ENCODE data around the gene GCNT2. TPM values are rescaled to one million over a fixed set of nuclear protein-coding genes. Genes with fewer than 3 reads are reported as not detected.
"Not testable (repeated sequence)": the region's sequence is repeated elsewhere in the genome, so short reads cannot be mapped to it uniquely, and the experiment has no call there.

Gene GCNT2
- total and polyA plus RNA-seq, 5 experiments from 2014 or later, result 0.85 to 4.6 (median 1.8) TPM

GRCh38 chr6:10589983-10590382 is 68.8 kb downstream of the GCNT2 start:
- H3K36me3 Mint-ChIP-seq, result peaks cover 0 to 9% (median 0%) of the 10 kb centered on the region in 3 donors
- H3K9me3 Mint-ChIP-seq, result peaks cover 0 to 3% (median 0%) of the 10 kb centered on the region in 9 donors
- H3K27me3 Mint-ChIP-seq, result peaks cover 0 to 2% (median 0%) of the 10 kb centered on the region in 5 donors
- POLR2A ChIA-PET, result no interaction called here
- no peak overlapping the region for H3K4me3 Mint-ChIP-seq
- no peak for ATAC-seq
- DNase-seq, result no peak
- H3K4me1 Mint-ChIP-seq, result peaks cover 0 to 7% (median 2%) of the 10 kb centered on the region in 4 donors
- H3K27ac Mint-ChIP-seq, result no peak overlapping the region

- Mint-ChIP-seq H3K4me3 (no peak overlapping the region), H3K27ac (no peak overlapping the region), H3K9me3 (peaks cover 0 to 3% (median 0%) of the 10 kb centered on the region in 9 donors), H3K27me3 (peaks cover 0 to 2% (median 0%) of the 10 kb centered on the region in 5 donors), H3K4me1 (peaks cover 0 to 3% (median 0%) of the 10 kb centered on the region in 4 donors), H3K36me3 (peaks cover 0 to 10% (median 0%) of the 10 kb centered on the region in 3 donors)
- POLR2A ChIA-PET, result no interaction called here
- DNase-seq, result no peak
- ATAC-seq, result no peak
Observed at GRCh38 chr6:10591422-10592160, 70.4 kb downstream of the GCNT2 start.

- POLR2A ChIA-PET, result no interaction called here
- Mint-ChIP-seq H3K9me3 (peaks cover 0 to under 1% (median 0%) of the 10 kb centered on the region in 9 donors), H3K36me3 (peaks cover 0 to 6% (median 0%) of the 10 kb centered on the region in 3 donors), H3K27ac (no peak overlapping the region), H3K4me1 (peaks cover 0 to 9% (median 0%) of the 10 kb centered on the region in 4 donors), H3K27me3 (no peaks in the 10 kb centered on the region), H3K4me3 (no peak overlapping the region)
- DNase-seq (no peak), ATAC-seq (no peak)
Observed at GRCh38 chr6:10595731-10596664, 74.8 kb downstream of the GCNT2 start.

- DNase-seq, result no peak
- peaks cover 0 to 9% (median 0%) of the 10 kb centered on the region in 4 donors for H3K4me1 Mint-ChIP-seq
- H3K36me3 Mint-ChIP-seq, result peaks cover 0 to 6% (median 0%) of the 10 kb centered on the region in 3 donors
- no peak for ATAC-seq
- H3K4me3 Mint-ChIP-seq, result no peak overlapping the region
- H3K9me3 Mint-ChIP-seq, result no peaks in the 10 kb centered on the region
- H3K27me3 Mint-ChIP-seq, result no peaks in the 10 kb centered on the region
- no peak overlapping the region for H3K27ac Mint-ChIP-seq
- POLR2A ChIA-PET, result no interaction called here
Observed at GRCh38 chr6:10597499-10598001, 76.4 kb downstream of the GCNT2 start.

- Mint-ChIP-seq H3K9me3 (no peaks in the 10 kb centered on the region), H3K27ac (no peak overlapping the region), H3K27me3 (no peaks in the 10 kb centered on the region), H3K4me1 (peaks cover 0 to 13% (median 1%) of the 10 kb centered on the region in 4 donors), H3K4me3 (no peak overlapping the region), H3K36me3 (peaks cover 0 to 6% (median 3%) of the 10 kb centered on the region in 3 donors)
- POLR2A ChIA-PET, result no interaction called here
- DNase-seq, result no peak
- no peak for ATAC-seq
Observed at GRCh38 chr6:10598084-10598960, 77.2 kb downstream of the GCNT2 start.

GRCh38 chr6:10599046-10599445 is 77.9 kb downstream of the GCNT2 start:
- no peak overlapping the region for H3K4me3 Mint-ChIP-seq
- H3K36me3 Mint-ChIP-seq, result peaks cover 0 to 6% (median 3%) of the 10 kb centered on the region in 3 donors
- H3K9me3 Mint-ChIP-seq, result no peaks in the 10 kb centered on the region
- H3K4me1 Mint-ChIP-seq, result peaks cover 0 to 13% (median 1%) of the 10 kb centered on the region in 4 donors
- ATAC-seq (no peak), DNase-seq (no peak)
- POLR2A ChIA-PET, result no interaction called here
- peak overlapping the region in 3 of 10 donors; percentile 1 to 63 (median 20) for H3K27ac Mint-ChIP-seq
- no peaks in the 10 kb centered on the region for H3K27me3 Mint-ChIP-seq

GRCh38 chr6:10600681-10601080 is 79.5 kb downstream of the GCNT2 start:
- POLR2A ChIA-PET, H3K27ac Mint-ChIP-seq, ATAC-seq, H3K4me3 Mint-ChIP-seq, H3K36me3 Mint-ChIP-seq, DNase-seq, H3K27me3 Mint-ChIP-seq, H3K9me3 Mint-ChIP-seq: not testable (repeated sequence)
- peaks cover 0 to 12% (median 1%) of the 10 kb centered on the region in 4 donors for H3K4me1 Mint-ChIP-seq

GRCh38 chr6:10603219-10603618 is 82.1 kb downstream of the GCNT2 start:
- DNase-seq, result no peak
- Mint-ChIP-seq H3K27me3 (no peaks in the 10 kb centered on the region), H3K36me3 (peaks cover 0 to 5% (median 3%) of the 10 kb centered on the region in 3 donors), H3K27ac (no peak overlapping the region), H3K9me3 (peaks cover 0 to 3% (median 0%) of the 10 kb centered on the region in 9 donors), H3K4me1 (peaks cover 0 to 6% (median 1%) of the 10 kb centered on the region in 4 donors), H3K4me3 (no peak overlapping the region)
- POLR2A ChIA-PET, result no interaction called here
- no peak for ATAC-seq

GRCh38 chr6:10609038-10609437 is 87.9 kb downstream of the GCNT2 start:
- Mint-ChIP-seq H3K27me3 (no peaks in the 10 kb centered on the region), H3K27ac (no peak overlapping the region), H3K4me1 (peaks cover 0 to 1% (median 0%) of the 10 kb centered on the region in 4 donors), H3K9me3 (peaks cover 0 to 14% (median 2%) of the 10 kb centered on the region in 9 donors), H3K36me3 (peaks cover 0 to 21% (median 11%) of the 10 kb centered on the region in 3 donors), H3K4me3 (no peak overlapping the region)
- POLR2A ChIA-PET, result no interaction called here
- no peak for ATAC-seq
- no peak for DNase-seq

- peaks cover 0 to 21% (median 11%) of the 10 kb centered on the region in 3 donors for H3K36me3 Mint-ChIP-seq
Observed at GRCh38 chr6:10610289-10610688, 89.1 kb downstream of the GCNT2 start.

GRCh38 chr6:10612161-10612560 is 91.0 kb downstream of the GCNT2 start:
- peaks cover 0 to 20% (median 11%) of the 10 kb centered on the region in 3 donors for H3K36me3 Mint-ChIP-seq
- H3K27ac Mint-ChIP-seq, result no peak overlapping the region
- no peak for DNase-seq
- ATAC-seq, result no peak
- no peaks in the 10 kb centered on the region for H3K27me3 Mint-ChIP-seq
- H3K4me1 Mint-ChIP-seq, result peaks cover 0 to 8% (median 1%) of the 10 kb centered on the region in 4 donors
- peaks cover 0 to 14% (median 0%) of the 10 kb centered on the region in 9 donors for H3K9me3 Mint-ChIP-seq
- no peak overlapping the region for H3K4me3 Mint-ChIP-seq
- POLR2A ChIA-PET, result no interaction called here

More at GRCh38 chr6:10610289-10610688, 89.1 kb downstream of the GCNT2 start:
- Mint-ChIP-seq H3K27ac (no peak overlapping the region), H3K9me3 (peaks cover 0 to 14% (median 2%) of the 10 kb centered on the region in 9 donors), H3K27me3 (no peaks in the 10 kb centered on the region), H3K4me1 (peaks cover 0 to 7% (median under 1%) of the 10 kb centered on the region in 4 donors), H3K4me3 (no peak overlapping the region)
- ATAC-seq (no peak), DNase-seq (no peak)
- POLR2A ChIA-PET, result no interaction called here

GRCh38 chr6:10613077-10613476 is 91.9 kb downstream of the GCNT2 start:
- DNase-seq (no peak), ATAC-seq (no peak)
- Mint-ChIP-seq H3K27ac (no peak overlapping the region), H3K4me1 (peaks cover 0 to 8% (median 1%) of the 10 kb centered on the region in 4 donors), H3K9me3 (peaks cover 0 to 14% (median 0%) of the 10 kb centered on the region in 9 donors), H3K36me3 (peaks cover 0 to 16% (median 11%) of the 10 kb centered on the region in 3 donors), H3K27me3 (no peaks in the 10 kb centered on the region), H3K4me3 (no peak overlapping the region)
- POLR2A ChIA-PET, result no interaction called here
